Calu3 (cell line): ENCODE data around the gene GPATCH2. TPM values are rescaled to one million over a fixed set of nuclear protein-coding genes. Genes with fewer than 3 reads are reported as not detected.

ENCODE experiments used
- BruUV-seq: library from RNA; stranded (reverse); fragments of 400-500 nt; replicated peaks from 2 replicates; lab custom pipeline; 2021; lab: Mats Ljungman, UMichigan
- CTCF ChIA-PET: fragments of 300-600 bp; sonication (Branson Sonifier 250); formaldehyde crosslinking; loops from one replicate; lab custom pipeline; 2022; ENCODE audit warnings: antibody characterized with exemption; lab: Charles Lee
- DNase-seq: peaks from one replicate; pipeline ENCODE4 v3.0.0; 2022
- H3K27ac Mint-ChIP-seq: one replicate; pipeline ENCODE4 v1.8.0; 2022; ENCODE audit warnings: mixed read lengths; ENCODE audit not compliant: unreplicated experiment
- H3K27me3 Mint-ChIP-seq: one replicate; pipeline ENCODE4 v1.8.0; 2022; ENCODE audit warnings: mixed read lengths; ENCODE audit not compliant: unreplicated experiment
- H3K36me3 Mint-ChIP-seq: one replicate; pipeline ENCODE4 v1.8.0; 2022; ENCODE audit warnings: mild to moderate bottlenecking, moderate library complexity, mixed read lengths; ENCODE audit not compliant: insufficient read depth, unreplicated experiment
- H3K4me1 Mint-ChIP-seq: one replicate; pipeline ENCODE4 v1.8.0; 2022; ENCODE audit warnings: mild to moderate bottlenecking, low read depth, mixed read lengths; ENCODE audit not compliant: unreplicated experiment
- H3K4me3 Mint-ChIP-seq: one replicate; pipeline ENCODE4 v1.8.0; 2022; ENCODE audit warnings: mild to moderate bottlenecking, low read depth, moderate library complexity, mixed read lengths; ENCODE audit not compliant: unreplicated experiment
- H3K9me3 Mint-ChIP-seq: one replicate; pipeline ENCODE4 v1.8.0; 2022; ENCODE audit warnings: low read depth, mixed read lengths; ENCODE audit not compliant: unreplicated experiment
- intact Hi-C: fragments of 100-400 bp; cut with micrococcal nuclease; formaldehyde crosslinking; loops from one replicate; pipeline ENCODE4 v1.10.0; 2022; ENCODE audit not compliant: unreplicated experiment
- total RNA-seq: library from RNA; stranded (reverse); gene quantifications from 2 replicates; pipeline ENCODE4 v1.2.3, GENCODE V29; 2022
- TF ChIP-seq, protein P1 (sequence below): fragments of 200-600 bp; IDR thresholded peaks from one replicate; pipeline ENCODE4 v1.8.0; 2022; ENCODE audit warnings: antibody characterized with exemption; ENCODE audit not compliant: unreplicated experiment

GPATCH2 gene
- total RNA-seq, 1 experiment from 2014 or later: 22.4 TPM

- CTCF ChIA-PET: no interaction called here
- H3K4me1 Mint-ChIP-seq: peaks cover 7% of the 10 kb centered on the region
- BruUV-seq: no TSS peak
- H3K36me3 Mint-ChIP-seq: peaks cover 10% of the 10 kb centered on the region
- DNase-seq: no peak
- no peak overlapping the region for H3K27ac Mint-ChIP-seq
- intact Hi-C loops: no loop called here
- H3K27me3 Mint-ChIP-seq: no peaks in the 10 kb centered on the region
- H3K9me3 Mint-ChIP-seq: no peaks in the 10 kb centered on the region
- H3K4me3 Mint-ChIP-seq: no peak overlapping the region
- TF ChIP-seq, protein P1, sequence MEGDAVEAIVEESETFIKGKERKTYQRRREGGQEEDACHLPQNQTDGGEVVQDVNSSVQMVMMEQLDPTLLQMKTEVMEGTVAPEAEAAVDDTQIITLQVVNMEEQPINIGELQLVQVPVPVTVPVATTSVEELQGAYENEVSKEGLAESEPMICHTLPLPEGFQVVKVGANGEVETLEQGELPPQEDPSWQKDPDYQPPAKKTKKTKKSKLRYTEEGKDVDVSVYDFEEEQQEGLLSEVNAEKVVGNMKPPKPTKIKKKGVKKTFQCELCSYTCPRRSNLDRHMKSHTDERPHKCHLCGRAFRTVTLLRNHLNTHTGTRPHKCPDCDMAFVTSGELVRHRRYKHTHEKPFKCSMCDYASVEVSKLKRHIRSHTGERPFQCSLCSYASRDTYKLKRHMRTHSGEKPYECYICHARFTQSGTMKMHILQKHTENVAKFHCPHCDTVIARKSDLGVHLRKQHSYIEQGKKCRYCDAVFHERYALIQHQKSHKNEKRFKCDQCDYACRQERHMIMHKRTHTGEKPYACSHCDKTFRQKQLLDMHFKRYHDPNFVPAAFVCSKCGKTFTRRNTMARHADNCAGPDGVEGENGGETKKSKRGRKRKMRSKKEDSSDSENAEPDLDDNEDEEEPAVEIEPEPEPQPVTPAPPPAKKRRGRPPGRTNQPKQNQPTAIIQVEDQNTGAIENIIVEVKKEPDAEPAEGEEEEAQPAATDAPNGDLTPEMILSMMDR: no peak
Measured at GRCh38 chr1:217622042-217622441, 8.8 kb downstream of the GPATCH2 start.

GRCh38 chr1:217620814-217621213, 10.1 kb downstream of the GPATCH2 start:
- H3K4me1 Mint-ChIP-seq: peaks cover 10% of the 10 kb centered on the region
- no peak overlapping the region for H3K4me3 Mint-ChIP-seq
- DNase-seq: no peak
- peaks cover 10% of the 10 kb centered on the region for H3K36me3 Mint-ChIP-seq
- intact Hi-C loops: no loop called here
- no TSS peak for BruUV-seq
- CTCF ChIA-PET: no interaction called here
- no peaks in the 10 kb centered on the region for H3K9me3 Mint-ChIP-seq
- H3K27ac Mint-ChIP-seq: no peak overlapping the region
- TF ChIP-seq, protein P1: no peak
- H3K27me3 Mint-ChIP-seq: no peaks in the 10 kb centered on the region

GRCh38 chr1:217617126-217617525, 13.8 kb downstream of the GPATCH2 start:
- Mint-ChIP-seq H3K4me3 (no peak overlapping the region), H3K9me3 (no peaks in the 10 kb centered on the region), H3K36me3 (peaks cover 10% of the 10 kb centered on the region), H3K4me1 (peaks cover 10% of the 10 kb centered on the region), H3K27me3 (no peaks in the 10 kb centered on the region), H3K27ac (no peak overlapping the region)
- intact Hi-C loops: no loop called here
- no TSS peak for BruUV-seq
- CTCF ChIA-PET: interaction anchor here (0.6 kb wide), 1 partner anchor 72 kb away, joined by 4 read pairs; no protein-coding TSS in a partner anchor
- no peak for DNase-seq
- TF ChIP-seq, protein P1: no peak

- CTCF ChIA-PET: interaction anchor here (0.6 kb wide), 1 partner anchor 252 kb away, joined by 7 read pairs; no protein-coding TSS in a partner anchor
- BruUV-seq: no TSS peak
Measured at GRCh38 chr1:217614200-217614712, 16.6 kb downstream of the GPATCH2 start.

More at GRCh38 chr1:217614200-217614712, 16.6 kb downstream of the GPATCH2 start:
- Mint-ChIP-seq H3K27ac (no peak overlapping the region), H3K9me3 (no peaks in the 10 kb centered on the region), H3K27me3 (no peaks in the 10 kb centered on the region), H3K4me1 (peaks cover 10% of the 10 kb centered on the region), H3K36me3 (no peaks in the 10 kb centered on the region), H3K4me3 (no peak overlapping the region)
- TF ChIP-seq, protein P1: no peak
- intact Hi-C loops: no loop called here
- no peak for DNase-seq
